ENCODE results near the gene E4F1.

E4F1 gene, protein sequence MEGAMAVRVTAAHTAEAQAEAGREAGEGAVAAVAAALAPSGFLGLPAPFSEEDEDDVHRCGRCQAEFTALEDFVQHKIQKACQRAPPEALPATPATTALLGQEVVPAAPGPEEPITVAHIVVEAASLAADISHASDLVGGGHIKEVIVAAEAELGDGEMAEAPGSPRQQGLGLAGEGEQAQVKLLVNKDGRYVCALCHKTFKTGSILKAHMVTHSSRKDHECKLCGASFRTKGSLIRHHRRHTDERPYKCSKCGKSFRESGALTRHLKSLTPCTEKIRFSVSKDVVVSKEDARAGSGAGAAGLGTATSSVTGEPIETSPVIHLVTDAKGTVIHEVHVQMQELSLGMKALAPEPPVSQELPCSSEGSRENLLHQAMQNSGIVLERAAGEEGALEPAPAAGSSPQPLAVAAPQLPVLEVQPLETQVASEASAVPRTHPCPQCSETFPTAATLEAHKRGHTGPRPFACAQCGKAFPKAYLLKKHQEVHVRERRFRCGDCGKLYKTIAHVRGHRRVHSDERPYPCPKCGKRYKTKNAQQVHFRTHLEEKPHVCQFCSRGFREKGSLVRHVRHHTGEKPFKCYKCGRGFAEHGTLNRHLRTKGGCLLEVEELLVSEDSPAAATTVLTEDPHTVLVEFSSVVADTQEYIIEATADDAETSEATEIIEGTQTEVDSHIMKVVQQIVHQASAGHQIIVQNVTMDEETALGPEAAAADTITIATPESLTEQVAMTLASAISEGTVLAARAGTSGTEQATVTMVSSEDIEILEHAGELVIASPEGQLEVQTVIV

GRCh38 chr16:2223221-2223941, at the start of gene E4F1:
Gene E4F1, plus strand, starts transcription at chr16:2223591. Its CDS starts 23 bp downstream, at chr16:2223614.
- peak; percentile 100 for DNase-seq

DNA sequence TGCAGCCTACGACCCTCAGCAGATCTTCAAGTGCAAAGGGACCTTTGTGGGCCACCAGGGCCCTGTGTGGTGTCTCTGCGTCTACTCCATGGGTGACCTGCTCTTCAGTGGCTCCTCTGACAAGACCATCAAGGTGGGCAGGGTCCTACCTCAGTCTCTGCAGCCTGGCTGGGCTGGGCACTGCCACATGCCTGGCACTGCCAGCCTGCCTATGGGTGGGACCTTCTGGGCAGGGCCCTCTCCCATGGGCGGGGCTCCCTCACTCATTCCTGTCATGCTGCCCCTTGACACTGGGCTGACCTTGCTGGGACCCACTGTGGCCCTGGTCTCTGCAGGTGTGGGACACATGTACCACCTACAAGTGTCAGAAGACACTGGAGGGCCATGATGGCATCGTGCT, 49.5 kb upstream of the E4F1 start:
- no peak for DNase-seq

GRCh38 chr16:2174396-2175131, 48.8 kb upstream of the E4F1 start:
- DNase-seq, result no peak

DNA sequence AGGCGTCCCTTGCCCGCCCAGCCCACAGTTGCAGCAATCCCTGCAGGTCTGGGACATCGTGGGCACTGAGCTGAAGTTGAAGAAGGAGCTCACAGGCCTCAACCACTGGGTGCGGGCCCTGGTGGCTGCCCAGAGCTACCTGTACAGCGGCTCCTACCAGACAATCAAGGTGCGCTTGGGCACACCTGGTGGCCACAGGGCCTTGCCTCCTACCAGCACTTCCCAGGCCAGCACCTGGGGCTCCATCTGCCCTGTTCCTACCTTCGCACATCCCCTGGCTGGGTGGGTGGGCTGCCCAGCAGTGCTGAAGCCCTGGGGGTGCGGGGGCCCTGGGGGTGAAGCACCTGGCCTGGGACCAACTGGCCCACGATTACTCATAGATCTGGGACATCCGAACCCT, 47.9 kb upstream of the E4F1 start:
- DNase-seq, result no peak

DNA sequence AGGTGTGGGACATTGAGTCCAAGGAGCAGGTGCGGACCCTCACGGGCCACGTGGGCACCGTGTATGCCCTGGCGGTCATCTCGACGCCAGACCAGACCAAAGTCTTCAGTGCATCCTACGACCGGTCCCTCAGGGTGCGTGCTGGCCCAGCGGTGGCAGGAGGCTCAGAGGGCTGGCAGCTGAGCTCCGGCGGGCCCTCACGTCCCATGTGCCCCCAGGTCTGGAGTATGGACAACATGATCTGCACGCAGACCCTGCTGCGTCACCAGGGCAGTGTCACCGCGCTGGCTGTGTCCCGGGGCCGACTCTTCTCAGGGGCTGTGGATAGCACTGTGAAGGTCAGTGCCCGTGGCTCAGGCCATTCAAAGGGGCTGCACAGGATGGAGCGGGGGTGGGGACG, 47.3 kb upstream of the E4F1 start:
- DNase-seq, result no peak

- no peak for DNase-seq
Measured at GRCh38 chr16:2177101-2177500, 46.3 kb upstream of the E4F1 start.

GRCh38 chr16:2177561-2177960, 45.8 kb upstream of the E4F1 start:
- DNase-seq, result no peak

- DNase-seq, result peak; percentile 51
Measured at GRCh38 chr16:2178321-2179106, 44.9 kb upstream of the E4F1 start.

DNA sequence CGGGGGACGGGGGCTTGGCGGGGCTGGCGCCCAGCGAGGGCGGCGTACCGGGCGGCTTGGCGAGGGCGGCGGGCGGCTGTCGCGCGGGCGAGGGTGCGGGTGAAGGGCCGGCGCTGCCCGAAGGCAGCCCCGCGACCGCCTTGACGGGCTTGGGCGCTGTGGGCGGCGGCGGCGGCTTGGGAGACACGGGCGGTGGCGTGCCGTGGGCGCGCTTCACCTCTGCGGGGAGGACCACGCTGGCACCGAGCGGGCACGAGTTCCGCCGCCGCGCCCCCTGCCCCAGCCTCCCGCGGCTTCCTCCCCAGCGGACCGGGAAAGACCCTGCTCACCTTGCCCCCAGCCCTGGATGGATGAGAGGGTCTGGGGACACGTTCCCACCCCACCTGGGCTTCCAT, 44.3 kb upstream of the E4F1 start:
- DNase-seq, result no peak

- DNase-seq, result no peak
Measured at GRCh38 chr16:2179576-2179975, 43.8 kb upstream of the E4F1 start.

- DNase-seq, result no peak
Measured at GRCh38 chr16:2180461-2180860, 42.9 kb upstream of the E4F1 start.

GRCh38 chr16:2180962-2181923, 42.1 kb upstream of the E4F1 start:
- no peak for DNase-seq

- no peak for DNase-seq
Measured at GRCh38 chr16:2181952-2182351, 41.4 kb upstream of the E4F1 start.

DNA sequence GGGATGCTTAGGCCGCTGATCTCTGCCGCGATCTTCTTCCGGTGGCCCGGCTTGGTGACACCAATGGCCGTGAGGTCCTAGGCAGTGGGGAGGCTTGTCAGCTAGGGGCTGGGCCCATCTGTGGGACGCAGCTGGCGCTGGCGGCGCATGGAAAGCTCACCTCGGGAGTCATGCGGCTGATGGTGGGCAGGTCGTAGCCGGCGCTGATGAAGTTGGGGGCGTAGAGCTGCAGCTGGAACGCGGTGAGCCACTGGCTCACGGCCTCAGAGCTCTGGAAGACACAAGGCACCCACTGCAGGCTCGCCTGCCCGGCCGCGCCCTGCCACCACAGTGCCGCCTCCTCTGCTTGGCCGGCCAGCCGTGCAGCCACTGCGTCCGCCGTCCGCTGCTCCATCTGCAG, 39.7 kb upstream of the E4F1 start:
- no peak for DNase-seq

GRCh38 chr16:2184346-2184745, 39.0 kb upstream of the E4F1 start:
- DNase-seq, result no peak

GRCh38 chr16:2184962-2185361, 38.4 kb upstream of the E4F1 start:
- no peak for DNase-seq

- no peak for DNase-seq
Measured at GRCh38 chr16:2186064-2186463, 37.3 kb upstream of the E4F1 start.

DNA sequence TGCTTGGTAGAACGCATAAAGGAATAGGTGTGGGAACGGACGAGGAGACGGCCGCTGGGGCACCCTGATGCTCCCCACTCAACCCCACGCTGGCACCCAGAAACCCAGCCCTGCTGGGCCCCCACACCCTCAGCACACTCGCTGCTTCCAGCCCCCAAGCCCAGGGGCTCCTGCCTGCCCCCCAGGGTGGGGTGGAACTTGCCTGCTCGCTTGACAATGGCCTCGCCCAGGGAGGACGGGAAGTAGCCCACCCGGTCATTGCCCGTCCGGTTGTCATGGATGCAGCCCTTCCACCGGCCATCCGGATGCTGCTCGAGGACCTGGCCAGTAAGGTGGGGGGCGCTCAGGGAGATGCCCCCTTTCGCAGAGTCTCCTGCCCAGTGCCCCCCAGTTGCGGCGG, 36.9 kb upstream of the E4F1 start:
- no peak for DNase-seq

DNA sequence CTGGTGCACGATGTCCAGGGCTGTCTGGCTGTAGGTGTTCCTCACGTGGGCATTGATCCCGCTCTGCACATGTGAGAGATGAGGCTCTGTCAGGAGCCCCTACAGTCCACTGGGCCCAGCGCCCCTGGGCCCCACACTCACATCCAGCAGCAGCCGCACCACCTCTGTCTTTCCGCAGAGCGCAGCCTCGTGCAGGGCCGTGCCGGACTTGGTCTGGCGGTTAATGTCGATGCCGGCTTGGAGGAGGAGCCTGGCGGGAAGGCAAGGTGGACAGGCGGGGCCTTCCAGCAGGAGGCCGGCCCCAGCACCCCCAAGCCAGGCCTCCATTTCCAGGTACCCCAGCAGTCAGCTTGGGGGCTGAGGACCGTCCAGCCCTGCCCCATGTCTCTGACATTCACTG, 36.2 kb upstream of the E4F1 start:
- no peak for DNase-seq

- no peak for DNase-seq
Measured at GRCh38 chr16:2188395-2188794, 35.0 kb upstream of the E4F1 start.

All from CD4-positive, alpha-beta T cell treated with Interleukin-17A for 1 hour (primary cell).